Naive thymus-derived CD4-positive, alpha-beta T cell (primary cell): Measurements from ENCODE around the gene GNAL. TPM values are rescaled to one million over a fixed set of nuclear protein-coding genes. Genes with fewer than 3 reads are reported as not detected.
"Not testable (repeated sequence)": the region's sequence is repeated elsewhere in the genome, so short reads cannot be mapped to it uniquely, and the experiment has no call there.

ENCODE experiments used
- ATAC-seq: fragments of 150-1000 bp; cut with Tn5 transposase; 2 replicates; pipeline ENCODE4 v1.10.0; 2021; ENCODE audit warnings: mild to moderate bottlenecking, moderate library complexity
- CTCF ChIA-PET: fragments of 350-600 bp; sonication (Branson Sonifier 250); formaldehyde crosslinking; loops from one replicate; lab custom pipeline; 2021; ENCODE audit warnings: antibody characterized with exemption; lab: Charles Lee
- POLR2A ChIA-PET: fragments of 350-600 bp; sonication (Branson Sonifier 250); formaldehyde crosslinking; loops from one replicate; lab custom pipeline; 2021; ENCODE audit warnings: antibody characterized with exemption, inconsistent platforms; lab: Charles Lee
- DNase-seq, 9 donors: peaks; one replicate each; pipeline versions ENCODE4 v3.0.0 to v3.0.0-alpha.2; 2020 to 2022; ENCODE audit warnings: mixed read lengths in 1 of 9
- H3K27ac ChIP-seq: one replicate; pipeline ENCODE4 v1.7.0; 2013; ENCODE audit warnings: mild to moderate bottlenecking, low read depth, low read length, moderate library complexity
- H3K27me3 ChIP-seq, 2 donors: one replicate each; pipeline ENCODE4 v1.7.0; 2013; ENCODE audit warnings: low read length in 2 of 2, mild to moderate bottlenecking in 2 of 2, moderate library complexity in 2 of 2; ENCODE audit not compliant: control insufficient read depth in 2 of 2, insufficient read depth in 2 of 2
- H3K36me3 ChIP-seq, 3 experiments: 1 replicate in 2 of 3; 2 replicates in 1 of 3; pipeline ENCODE4 v1.7.0; 2013; ENCODE audit warnings: low read length in 3 of 3, mild to moderate bottlenecking in 3 of 3, moderate library complexity in 1 of 3; ENCODE audit not compliant: insufficient read depth in 3 of 3, control insufficient read depth in 2 of 3
- H3K4me1 ChIP-seq, 2 donors: one replicate each; pipeline ENCODE4 v1.7.0; 2013; ENCODE audit warnings: low read length in 2 of 2, mild to moderate bottlenecking in 2 of 2, moderate library complexity in 1 of 2; ENCODE audit not compliant: control insufficient read depth in 2 of 2, insufficient read depth in 2 of 2
- H3K4me3 ChIP-seq: 2 replicates; pipeline ENCODE4 v1.7.0; 2013; ENCODE audit warnings: mild to moderate bottlenecking, low read length
- H3K9me3 ChIP-seq, 3 experiments: 1 replicate in 2 of 3; 2 replicates in 1 of 3; pipeline ENCODE4 v1.7.0; 2013; ENCODE audit warnings: low read length in 3 of 3; ENCODE audit not compliant: control insufficient read depth in 2 of 3
- H3K27ac Mint-ChIP-seq, 9 donors: one replicate each; pipeline ENCODE4 v1.8.0; 2020 to 2022; ENCODE audit warnings: mixed read lengths in 9 of 9, mild to moderate bottlenecking in 8 of 9, moderate library complexity in 5 of 9, inconsistent platforms in 2 of 9
- H3K27me3 Mint-ChIP-seq, 5 donors: one replicate each; pipeline ENCODE4 v1.8.0; 2021 to 2022; ENCODE audit warnings: mixed read lengths in 5 of 5, mild to moderate bottlenecking in 1 of 5
- H3K36me3 Mint-ChIP-seq, 5 donors: one replicate each; pipeline ENCODE4 v1.8.0; 2020 to 2022; ENCODE audit warnings: mixed read lengths in 5 of 5, mild to moderate bottlenecking in 3 of 5, inconsistent platforms in 1 of 5
- H3K4me1 Mint-ChIP-seq, 7 donors: one replicate each; pipeline ENCODE4 v1.8.0; 2020 to 2022; ENCODE audit warnings: mixed read lengths in 7 of 7, mild to moderate bottlenecking in 3 of 7, inconsistent platforms in 1 of 7
- H3K4me3 Mint-ChIP-seq, 10 donors: one replicate each; pipeline ENCODE4 v1.8.0; 2020 to 2022; ENCODE audit warnings: mild to moderate bottlenecking in 10 of 10, mixed read lengths in 10 of 10, moderate library complexity in 6 of 10, inconsistent platforms in 2 of 10
- H3K9me3 Mint-ChIP-seq, 11 donors: one replicate each; pipeline ENCODE4 v1.8.0; 2020 to 2022; ENCODE audit warnings: mixed read lengths in 11 of 11, mild to moderate bottlenecking in 4 of 11, inconsistent platforms in 1 of 11, moderate library complexity in 1 of 11
- intact Hi-C, 2 donors: fragments of 100-400 bp; cut with micrococcal nuclease; formaldehyde crosslinking; loops; one replicate each; pipeline ENCODE4 v1.15.1; 2023
- polyA plus RNA-seq, 2 donors: library from polyadenylated mRNA; unstranded; fragments of 300-500 nt; fragmentation: Illumina TruSeq; gene quantifications; one replicate each; pipeline ENCODE4 v1.2.3, GENCODE V29; 2021
- total RNA-seq, 6 experiments: library from RNA in 5 of 6; stranded (reverse) in 5 of 6; gene quantifications; 1 replicate in 5 of 6; 2 replicates in 1 of 6; pipeline ENCODE4 v1.2.3 and lab custom pipeline; 2021 to 2026

GNAL gene
- total and polyA plus RNA-seq, 7 experiments from 2014 or later, result 0.09 to 1.4 (median 0.67) TPM

- Mint-ChIP-seq H3K27ac (peak overlapping the region; percentile 97 to 100 (median 100)), H3K36me3 (peaks cover 2 to 4% (median 3%) of the 10 kb centered on the region in 5 donors), H3K9me3 (no peaks in the 10 kb centered on the region), H3K27me3 (peaks cover 0 to 13% (median 0%) of the 10 kb centered on the region in 5 donors), H3K4me1 (peaks cover 16 to 57% (median 45%) of the 10 kb centered on the region in 7 donors), H3K4me3 (peak overlapping the region; percentile 89 to 100 (median 100))
- DNase-seq (peak; percentile 42 to 84 (median 65)), ATAC-seq (peak; percentile 55)
- CTCF ChIA-PET, result interaction anchor here (1.6 kb wide), 1 partner anchor 149 kb away, joined by 3 read pairs; no protein-coding TSS in a partner anchor
- POLR2A ChIA-PET, result interaction anchor here (0.6 to 3.8 kb wide), 17 partner anchors 9 to 1936 kb away, joined by 3 to 36 read pairs (median 4); partner anchors contain the start of genes AFG3L2, CEP76, IMPA2 and MPPE1
- H3K4me3 ChIP-seq, result peak overlapping the region; percentile 88
- H3K27me3 ChIP-seq, result no peaks in the 10 kb centered on the region
- intact Hi-C loops, result loop anchor here (1.0 to 5.0 kb wide), 8 partner anchors 118 to 1937 kb away; partner anchors contain the start of genes AFG3L2 (in 1 of the 2), CEP76 (in 1 of the 2) and PSMG2 (in 1 of the 2)
- H3K36me3 ChIP-seq, result peaks cover 0 to 4% (median 0%) of the 10 kb centered on the region in 3 experiments
- H3K9me3 ChIP-seq, result no peaks in the 10 kb centered on the region
- peak overlapping the region; percentile 96 for H3K27ac ChIP-seq
- H3K4me1 ChIP-seq, result peaks cover 19 to 21% of the 10 kb centered on the region in 2 donors
These were observed 161.0 kb downstream of the GNAL start for GRCh38 chr18:11849841-11850634.

- Mint-ChIP-seq H3K9me3 (no peaks in the 10 kb centered on the region), H3K27me3 (peaks cover 0 to 13% (median 0%) of the 10 kb centered on the region in 5 donors), H3K27ac (peak overlapping the region; percentile 97 to 100 (median 100)), H3K4me3 (peak overlapping the region; percentile 89 to 100 (median 100)), H3K36me3 (peaks cover 2 to 8% (median 3%) of the 10 kb centered on the region in 5 donors), H3K4me1 (peaks cover 16 to 62% (median 50%) of the 10 kb centered on the region in 7 donors)
- peaks cover 19 to 21% of the 10 kb centered on the region in 2 donors for H3K4me1 ChIP-seq
- peaks cover 0 to 4% (median 0%) of the 10 kb centered on the region in 3 experiments for H3K36me3 ChIP-seq
- intact Hi-C loops, result loop anchor here (1.0 to 5.0 kb wide), 15 partner anchors 58 to 1938 kb away; partner anchors contain the start of genes AFG3L2 (in 2 of the 2), IMPA2 (in 2 of the 2), MPPE1 (in 2 of the 2) and CEP192 (in 1 of the 2)
- CTCF ChIA-PET, result no interaction called here
- peak overlapping the region; percentile 96 for H3K27ac ChIP-seq
- H3K27me3 ChIP-seq, result no peaks in the 10 kb centered on the region
- no peaks in the 10 kb centered on the region for H3K9me3 ChIP-seq
- POLR2A ChIA-PET, result interaction anchor here (0.6 to 3.8 kb wide), 16 partner anchors 10 to 1937 kb away, joined by 3 to 36 read pairs (median 4); partner anchors contain the start of genes AFG3L2, CEP76, IMPA2 and MPPE1
- peak; percentile 60 for ATAC-seq
- peak in 1 of 9 donors; percentile 74 for DNase-seq
- H3K4me3 ChIP-seq, result peak overlapping the region; percentile 88
These were observed 161.7 kb downstream of the GNAL start for GRCh38 chr18:11850821-11851145.

GRCh38 chr18:11851146-11851805 is 162.2 kb downstream of the GNAL start, which contains the start of gene CHMP1B:
Gene CHMP1B (plus strand): TSS chr18:11851413. CDS start chr18:11851512, 99 bp downstream.
- ChIA-PET CTCF (no interaction called here), POLR2A (interaction anchor here (0.6 to 3.8 kb wide), 16 partner anchors 10 to 1937 kb away, joined by 3 to 36 read pairs (median 4); partner anchors contain the start of genes CEP76, IMPA2, MPPE1 and PSMG2)
- Histone ChIP-seq H3K27ac (peak within 1 kb of the TSS; percentile 96), H3K27me3 (no peaks in the 10 kb centered on the region), H3K4me1 (peaks cover 19 to 21% of the 10 kb centered on the region in 2 donors), H3K36me3 (peaks cover 0 to 4% (median 0%) of the 10 kb centered on the region in 3 experiments), H3K9me3 (no peaks in the 10 kb centered on the region), H3K4me3 (peak within 1 kb of the TSS; percentile 88)
- DNase-seq (peak; percentile 95 to 97 (median 97)), ATAC-seq (peak; percentile 91)
- peak within 1 kb of the TSS; percentile 89 to 100 (median 100) for H3K4me3 Mint-ChIP-seq
- no peaks in the 10 kb centered on the region for H3K9me3 Mint-ChIP-seq
- intact Hi-C loops, result loop anchor here (1.0 to 5.0 kb wide), 14 partner anchors 57 to 1938 kb away; partner anchors contain the start of genes AFG3L2 (in 2 of the 2), IMPA2 (in 2 of the 2), MPPE1 (in 2 of the 2) and CEP192 (in 1 of the 2)
- H3K4me1 Mint-ChIP-seq, result peaks cover 16 to 62% (median 50%) of the 10 kb centered on the region in 7 donors
- peaks cover 0 to 13% (median 0%) of the 10 kb centered on the region in 5 donors for H3K27me3 Mint-ChIP-seq
- peaks cover 2 to 8% (median 3%) of the 10 kb centered on the region in 5 donors for H3K36me3 Mint-ChIP-seq
- H3K27ac Mint-ChIP-seq, result peak within 1 kb of the TSS; percentile 97 to 100 (median 100)

GRCh38 chr18:11851806-11852337 is 162.8 kb downstream of the GNAL start:
- peaks cover 0 to 13% (median 0%) of the 10 kb centered on the region in 5 donors for H3K27me3 Mint-ChIP-seq
- H3K27me3 ChIP-seq, result no peaks in the 10 kb centered on the region
- peak overlapping the region; percentile 88 for H3K4me3 ChIP-seq
- H3K4me1 ChIP-seq, result peaks cover 19 to 21% of the 10 kb centered on the region in 2 donors
- POLR2A ChIA-PET, result interaction anchor here (0.6 to 3.8 kb wide), 6 partner anchors 37 to 1938 kb away, joined by 3 to 36 read pairs (median 5); partner anchors contain the start of genes MPPE1 and VAPA
- peaks cover 0 to 4% (median 0%) of the 10 kb centered on the region in 3 experiments for H3K36me3 ChIP-seq
- H3K36me3 Mint-ChIP-seq, result peaks cover 2 to 8% (median 3%) of the 10 kb centered on the region in 5 donors
- no peaks in the 10 kb centered on the region for H3K9me3 ChIP-seq
- ATAC-seq (peak; percentile 33), DNase-seq (peak; percentile 41 to 61 (median 56))
- peak overlapping the region; percentile 96 for H3K27ac ChIP-seq
- no peaks in the 10 kb centered on the region for H3K9me3 Mint-ChIP-seq
- H3K27ac Mint-ChIP-seq, result peak overlapping the region; percentile 97 to 100 (median 100)
- intact Hi-C loops, result loop anchor here (1.0 to 5.0 kb wide), 14 partner anchors 56 to 1939 kb away; partner anchors contain the start of genes AFG3L2 (in 2 of the 2), IMPA2 (in 2 of the 2), MPPE1 (in 2 of the 2) and CEP192 (in 1 of the 2)
- H3K4me1 Mint-ChIP-seq, result peaks cover 17 to 64% (median 50%) of the 10 kb centered on the region in 7 donors
- peak overlapping the region; percentile 89 to 100 (median 100) for H3K4me3 Mint-ChIP-seq
- CTCF ChIA-PET, result no interaction called here

- CTCF ChIA-PET, DNase-seq, H3K9me3 ChIP-seq, H3K4me3 ChIP-seq, H3K9me3 Mint-ChIP-seq, H3K27me3 ChIP-seq, H3K36me3 Mint-ChIP-seq, ATAC-seq, H3K27ac ChIP-seq, H3K27me3 Mint-ChIP-seq, H3K36me3 ChIP-seq, POLR2A ChIA-PET: not testable (repeated sequence)
- H3K27ac Mint-ChIP-seq, result peak overlapping the region in 5 of 9 donors; percentile 11 to 59 (median 48)
- H3K4me3 Mint-ChIP-seq, result peak overlapping the region in 4 of 10 donors; percentile 43 to 100 (median 50)
- H3K4me1 ChIP-seq, result peaks cover 19% of the 10 kb centered on the region in 2 donors
- H3K4me1 Mint-ChIP-seq, result peaks cover 28 to 76% (median 56%) of the 10 kb centered on the region in 7 donors
- intact Hi-C loops, result loop anchor here in 1 of 2 donors (5.0 kb wide), 2 partner anchors 122 to 1523 kb away; no protein-coding TSS in a partner anchor
These were observed 165.5 kb downstream of the GNAL start for GRCh38 chr18:11854554-11854953.
